HCT116 (cell line): Measurements from ENCODE around the gene COL18A1. TPM values are rescaled to one million over a fixed set of nuclear protein-coding genes. Genes with fewer than 3 reads are reported as not detected.

ENCODE experiments used
- ATAC-seq: fragments of 200-7000 bp; cut with Tn5 transposase; 2 replicates; pipeline ENCODE4 v1.9.1; 2020; ENCODE audit warnings: mild to moderate bottlenecking, moderate library complexity
- BruUV-seq: library from RNA; stranded (reverse); fragments of 400-500 nt; replicated peaks from 2 replicates; lab custom pipeline; 2021; lab: Mats Ljungman, UMichigan
- CTCF ChIA-PET: fragments of 300-600 bp; sonication (Branson Sonifier 250); formaldehyde crosslinking; loops from one replicate; lab custom pipeline; 2021; ENCODE audit warnings: antibody characterized with exemption; lab: Charles Lee
- POLR2A ChIA-PET: fragments of 300-600, 350-600 bp; sonication (Branson Sonifier 250); formaldehyde crosslinking; loops from one replicate; lab custom pipeline; 2021; ENCODE audit warnings: antibody characterized with exemption; lab: Charles Lee
- RAD21 ChIA-PET, 2 experiments: fragments of 300-600 bp; sonication (Branson Sonifier 250); formaldehyde crosslinking; loops; one replicate each; lab custom pipeline; 2023; ENCODE audit warnings: low total read pairs in 2 of 2; ENCODE audit not compliant: uncharacterized antibody in 2 of 2, unreplicated experiment in 2 of 2, low non-redundant PET in 1 of 2; lab: Charles Lee
- DNase-seq: peaks from one replicate; pipeline ENCODE4 v3.0.0-alpha.2; 2010; ENCODE audit warnings: low read depth, low spot score
- H2AFZ ChIP-seq: fragments of 200-600 bp; shearing (Covaris generic), sonication (generic); 2 replicates; pipeline ENCODE4 v1.6.1; 2017; ENCODE audit warnings: low read depth, mixed run types, mixed read lengths, antibody characterized with exemption, low read length; ENCODE audit not compliant: poor library complexity, severe bottlenecking
- H3K27ac ChIP-seq: 2 replicates; pipeline ENCODE4 v1.5.1; 2012; ENCODE audit warnings: low read depth, low read length
- H3K27me3 ChIP-seq: fragments of 200-600 bp; sonication (generic); 2 replicates; pipeline ENCODE4 v1.6.1; 2016; ENCODE audit warnings: mixed run types, low read length, mixed read lengths; ENCODE audit not compliant: insufficient read depth
- H3K36me3 ChIP-seq, 2 experiments: fragments of 200-500 bp in 1 of 2; fragments of 200-600 bp in 1 of 2; sonication (Bioruptor generic) in 1 of 2; sonication (generic) in 1 of 2; 2 replicates each; pipeline versions ENCODE4 v1.5.1 to v1.6.1; 2014 to 2016; ENCODE audit warnings: low read length in 2 of 2, inconsistent platforms in 1 of 2, mixed read lengths in 1 of 2, mixed run types in 1 of 2; ENCODE audit not compliant: insufficient read depth in 2 of 2, control insufficient read depth in 1 of 2
- H3K4me1 ChIP-seq, 2 experiments: fragments of 200-600 bp in 1 of 2; sonication (generic) in 1 of 2; 2 replicates each; pipeline versions ENCODE4 v1.5.1 to v1.6.1; 2012 to 2017; ENCODE audit warnings: low read length in 2 of 2, inconsistent platforms in 1 of 2, mild to moderate bottlenecking in 1 of 2, mixed read lengths in 1 of 2, mixed run types in 1 of 2, moderate library complexity in 1 of 2; ENCODE audit not compliant: insufficient read depth in 2 of 2, control insufficient read depth in 1 of 2
- H3K4me2 ChIP-seq: fragments of 200-600 bp; sonication (generic); 2 replicates; pipeline ENCODE4 v1.6.1; 2017; ENCODE audit warnings: mixed run types, low read length, mixed read lengths
- H3K4me3 ChIP-seq, 2 experiments: fragments of 200-600 bp in 1 of 2; sonication (generic) in 1 of 2; replicated peaks in 1 of 2; 2 replicates each; pipeline ENCODE4 v1.5.1; 2011 to 2016; ENCODE audit warnings: low read length in 2 of 2, control low read depth in 1 of 2, low read depth in 1 of 2, mild to moderate bottlenecking in 1 of 2, mixed read lengths in 1 of 2, mixed run types in 1 of 2
- H3K79me2 ChIP-seq: fragments of 200-600 bp; sonication (generic); 2 replicates; pipeline ENCODE4 v1.6.1; 2017; ENCODE audit warnings: mild to moderate bottlenecking, mixed run types, low read length, moderate library complexity, mixed read lengths; ENCODE audit not compliant: insufficient read depth
- H3K9ac ChIP-seq: fragments of 200-600 bp; sonication (generic); 2 replicates; pipeline ENCODE4 v1.6.1; 2016; ENCODE audit warnings: low read length, mixed read lengths
- H3K9me2 ChIP-seq: fragments of 200-600 bp; sonication (generic), shearing (Covaris generic); 2 replicates; pipeline ENCODE4 v1.6.1; 2017; ENCODE audit warnings: mixed run types, mild to moderate bottlenecking, moderate library complexity; ENCODE audit not compliant: insufficient read depth
- H3K9me3 ChIP-seq, 2 experiments: fragments of 200-500 bp in 1 of 2; fragments of 200-600 bp in 1 of 2; sonication (Bioruptor generic) in 1 of 2; sonication (generic) in 1 of 2; 2 replicates each; pipeline ENCODE4 v1.6.1; 2014 to 2017; ENCODE audit warnings: low read length in 2 of 2, mixed read lengths in 2 of 2, inconsistent platforms in 1 of 2, low read depth in 1 of 2, mild to moderate bottlenecking in 1 of 2, mixed run types in 1 of 2, moderate library complexity in 1 of 2; ENCODE audit not compliant: control insufficient read depth in 1 of 2, insufficient read depth in 1 of 2
- H4K20me1 ChIP-seq: fragments of 200-600 bp; sonication (generic), shearing (Covaris generic); 2 replicates; pipeline ENCODE4 v1.6.1; 2017; ENCODE audit warnings: mixed run types, mild to moderate bottlenecking, moderate library complexity; ENCODE audit not compliant: insufficient read depth
- EGR1 ChIP-seq: IDR thresholded peaks from 2 replicates; pipeline ENCODE4 v1.6.1; 2012; ENCODE audit warnings: low read depth
- EZH2phosphoT487 ChIP-seq: fragments of 200-600 bp; IDR thresholded peaks from 2 replicates; pipeline ENCODE4 v1.6.1; 2018; ENCODE audit warnings: antibody characterized with exemption, borderline replicate concordance
- FOSL1 ChIP-seq: IDR thresholded peaks from 2 replicates; pipeline ENCODE4 v1.6.1; 2012; ENCODE audit warnings: low read depth
- JUND ChIP-seq: IDR thresholded peaks from 2 replicates; pipeline ENCODE4 v1.6.1; 2012
- RAD21 ChIP-seq: IDR thresholded peaks from 2 replicates; pipeline ENCODE4 v1.6.1; 2012; ENCODE audit warnings: low read depth, mild to moderate bottlenecking
- SIN3A ChIP-seq: IDR thresholded peaks from 2 replicates; pipeline ENCODE4 v1.6.1; 2012; ENCODE audit warnings: low read depth
- SRF ChIP-seq: IDR thresholded peaks from 2 replicates; pipeline ENCODE4 v1.6.1; 2012; ENCODE audit warnings: low read depth
- ZFX ChIP-seq: fragments of 450-650 bp; IDR thresholded peaks from 2 replicates; pipeline ENCODE4 v1.6.1; 2017
- ZNF274 ChIP-seq: fragments of 200-500 bp; sonication (Bioruptor generic); IDR thresholded peaks from 2 replicates; pipeline ENCODE4 v1.6.1; 2014; ENCODE audit warnings: mild to moderate bottlenecking, low read depth, low read length, inconsistent platforms
- intact Hi-C: fragments of 100-400 bp; cut with micrococcal nuclease; formaldehyde crosslinking; loops from 2 replicates; pipeline ENCODE4 v1.10.0; 2022
- total RNA-seq: library from RNA; stranded (reverse); gene quantifications from one replicate; pipeline ENCODE4 v1.2.1, GENCODE V29; 2021; ENCODE audit not compliant: unreplicated experiment
- TF ChIP-seq, protein P1 (sequence below): IDR thresholded peaks from 2 replicates; pipeline ENCODE4 v1.6.1; 2012; ENCODE audit warnings: low read depth
- TF ChIP-seq, protein P2 (sequence below): IDR thresholded peaks from 2 replicates; pipeline ENCODE4 v1.6.1; 2011; ENCODE audit warnings: mild to moderate bottlenecking, low read length, moderate library complexity; ENCODE audit not compliant: insufficient replicate concordance; ENCODE audit errors: extremely low read depth

COL18A1 gene
- total RNA-seq, 1 experiment from 2014 or later = 59.5 TPM

DNA sequence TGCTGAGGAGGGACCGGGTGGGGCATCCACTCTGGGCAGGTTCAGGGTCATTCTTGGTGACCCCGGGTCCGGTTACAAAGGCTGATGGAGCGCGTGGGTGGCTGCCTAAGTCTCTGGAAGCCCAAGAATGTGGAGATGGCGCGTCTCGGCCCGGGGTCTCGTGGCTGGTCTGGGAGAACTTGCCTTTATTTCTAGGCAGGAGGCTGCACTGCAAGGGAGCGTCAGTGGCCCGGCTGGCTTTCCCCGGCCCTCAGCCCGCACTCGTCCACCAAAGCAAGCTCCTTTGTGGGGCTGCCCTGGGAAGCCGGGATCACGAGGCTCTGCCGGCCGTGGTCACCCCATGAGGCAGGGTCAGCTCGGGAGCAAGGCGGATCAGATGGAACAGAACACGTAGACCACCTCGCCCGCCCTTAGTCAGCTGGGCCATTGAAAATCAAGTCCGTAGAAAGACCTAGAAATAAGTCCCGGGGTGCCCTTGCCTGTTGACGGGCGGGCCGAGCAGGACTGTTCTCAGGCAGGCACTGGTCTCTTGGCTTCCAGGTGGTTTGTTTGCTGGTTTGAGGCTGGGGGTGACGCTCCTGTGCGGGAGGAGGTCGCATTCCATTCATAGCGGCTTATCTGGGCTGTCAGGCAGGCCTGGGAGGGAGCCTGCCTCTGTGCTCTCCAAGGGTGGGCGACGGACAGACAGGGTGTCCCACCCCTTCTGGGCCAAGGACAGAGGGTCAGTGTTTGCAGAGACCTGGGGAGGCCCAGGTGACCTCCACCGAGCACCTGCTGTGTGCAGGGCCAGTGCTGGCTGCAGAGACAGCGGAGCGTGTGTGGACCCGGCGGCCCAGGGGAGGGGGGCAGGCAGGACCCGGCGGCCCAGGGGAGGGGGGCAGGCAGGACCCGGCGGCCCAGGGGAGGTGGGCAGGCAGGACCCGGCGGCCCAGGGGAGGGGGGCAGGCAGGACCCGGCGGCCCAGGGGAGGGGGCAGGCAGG is 25.8 kb downstream of the COL18A1 start (continued):
- TF ChIP-seq EZH2phosphoT487 = no peak
- no peak for TF ChIP-seq EGR1
- no peak for TF ChIP-seq SRF
- TF ChIP-seq ZFX = no peak
- TF ChIP-seq, protein P1, sequence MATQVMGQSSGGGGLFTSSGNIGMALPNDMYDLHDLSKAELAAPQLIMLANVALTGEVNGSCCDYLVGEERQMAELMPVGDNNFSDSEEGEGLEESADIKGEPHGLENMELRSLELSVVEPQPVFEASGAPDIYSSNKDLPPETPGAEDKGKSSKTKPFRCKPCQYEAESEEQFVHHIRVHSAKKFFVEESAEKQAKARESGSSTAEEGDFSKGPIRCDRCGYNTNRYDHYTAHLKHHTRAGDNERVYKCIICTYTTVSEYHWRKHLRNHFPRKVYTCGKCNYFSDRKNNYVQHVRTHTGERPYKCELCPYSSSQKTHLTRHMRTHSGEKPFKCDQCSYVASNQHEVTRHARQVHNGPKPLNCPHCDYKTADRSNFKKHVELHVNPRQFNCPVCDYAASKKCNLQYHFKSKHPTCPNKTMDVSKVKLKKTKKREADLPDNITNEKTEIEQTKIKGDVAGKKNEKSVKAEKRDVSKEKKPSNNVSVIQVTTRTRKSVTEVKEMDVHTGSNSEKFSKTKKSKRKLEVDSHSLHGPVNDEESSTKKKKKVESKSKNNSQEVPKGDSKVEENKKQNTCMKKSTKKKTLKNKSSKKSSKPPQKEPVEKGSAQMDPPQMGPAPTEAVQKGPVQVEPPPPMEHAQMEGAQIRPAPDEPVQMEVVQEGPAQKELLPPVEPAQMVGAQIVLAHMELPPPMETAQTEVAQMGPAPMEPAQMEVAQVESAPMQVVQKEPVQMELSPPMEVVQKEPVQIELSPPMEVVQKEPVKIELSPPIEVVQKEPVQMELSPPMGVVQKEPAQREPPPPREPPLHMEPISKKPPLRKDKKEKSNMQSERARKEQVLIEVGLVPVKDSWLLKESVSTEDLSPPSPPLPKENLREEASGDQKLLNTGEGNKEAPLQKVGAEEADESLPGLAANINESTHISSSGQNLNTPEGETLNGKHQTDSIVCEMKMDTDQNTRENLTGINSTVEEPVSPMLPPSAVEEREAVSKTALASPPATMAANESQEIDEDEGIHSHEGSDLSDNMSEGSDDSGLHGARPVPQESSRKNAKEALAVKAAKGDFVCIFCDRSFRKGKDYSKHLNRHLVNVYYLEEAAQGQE = no peak
- TF ChIP-seq JUND = no peak

DNA sequence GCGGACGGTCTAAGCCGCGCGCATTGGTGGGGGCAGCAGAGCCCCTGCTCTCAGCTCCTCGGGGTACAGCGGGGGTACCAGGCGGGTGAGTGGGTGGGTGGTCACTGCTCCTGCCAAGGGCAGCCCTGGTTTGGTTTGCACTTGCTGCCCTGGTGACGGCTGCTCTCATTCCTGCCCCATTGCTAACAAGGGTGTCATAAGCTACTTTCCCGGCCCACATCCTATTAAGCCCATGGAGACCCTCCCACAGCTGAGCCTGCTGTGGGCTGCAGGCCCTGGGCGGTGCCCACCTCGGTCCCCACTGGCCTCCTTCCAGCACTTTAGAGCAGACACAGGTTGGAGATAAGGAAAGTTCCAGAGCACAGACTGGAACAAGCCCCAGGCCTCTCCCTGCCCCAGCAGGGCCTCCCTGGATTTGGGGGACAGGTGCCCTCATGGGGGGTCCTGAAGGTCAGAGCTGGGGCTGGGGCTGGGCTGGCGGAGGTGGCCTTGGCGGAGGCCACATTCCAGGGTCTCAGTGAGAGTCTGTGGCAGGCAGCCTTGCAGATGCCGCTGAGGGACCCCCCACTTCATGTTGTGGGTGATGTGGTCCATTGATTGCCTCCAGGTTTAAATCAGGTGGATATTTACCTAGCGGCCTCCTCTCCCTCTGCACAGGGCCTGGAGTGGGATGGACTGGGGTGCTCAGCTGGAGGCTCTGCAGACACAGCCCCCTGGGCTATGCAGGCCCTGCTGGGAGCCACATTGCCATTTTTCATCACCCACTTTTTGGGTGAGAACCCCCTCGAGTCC is 27.0 kb downstream of the COL18A1 start:
- H3K9me3 ChIP-seq = no peaks in the 10 kb centered on the region
- no peak overlapping the region for H3K9ac ChIP-seq
- no peak overlapping the region for H2AFZ ChIP-seq
- intact Hi-C loops = loop anchor here (2.0 kb wide), 1 partner anchor 291 kb away; no protein-coding TSS in a partner anchor
- BruUV-seq = no TSS peak
- peaks cover 28% of the 10 kb centered on the region; the same call in 1 of the 2 replicates for H3K79me2 ChIP-seq
- H3K4me1 ChIP-seq = peaks cover 35 to 53% of the 10 kb centered on the region in 2 experiments
- ChIA-PET RAD21 (no interaction called here), POLR2A (no interaction called here), CTCF (no interaction called here)
- H3K4me3 ChIP-seq = no peak overlapping the region
- no peaks in the 10 kb centered on the region for H4K20me1 ChIP-seq
- H3K27me3 ChIP-seq = no peaks in the 10 kb centered on the region
- ATAC-seq (no peak), DNase-seq (no peak)
- TF ChIP-seq, protein P2, sequence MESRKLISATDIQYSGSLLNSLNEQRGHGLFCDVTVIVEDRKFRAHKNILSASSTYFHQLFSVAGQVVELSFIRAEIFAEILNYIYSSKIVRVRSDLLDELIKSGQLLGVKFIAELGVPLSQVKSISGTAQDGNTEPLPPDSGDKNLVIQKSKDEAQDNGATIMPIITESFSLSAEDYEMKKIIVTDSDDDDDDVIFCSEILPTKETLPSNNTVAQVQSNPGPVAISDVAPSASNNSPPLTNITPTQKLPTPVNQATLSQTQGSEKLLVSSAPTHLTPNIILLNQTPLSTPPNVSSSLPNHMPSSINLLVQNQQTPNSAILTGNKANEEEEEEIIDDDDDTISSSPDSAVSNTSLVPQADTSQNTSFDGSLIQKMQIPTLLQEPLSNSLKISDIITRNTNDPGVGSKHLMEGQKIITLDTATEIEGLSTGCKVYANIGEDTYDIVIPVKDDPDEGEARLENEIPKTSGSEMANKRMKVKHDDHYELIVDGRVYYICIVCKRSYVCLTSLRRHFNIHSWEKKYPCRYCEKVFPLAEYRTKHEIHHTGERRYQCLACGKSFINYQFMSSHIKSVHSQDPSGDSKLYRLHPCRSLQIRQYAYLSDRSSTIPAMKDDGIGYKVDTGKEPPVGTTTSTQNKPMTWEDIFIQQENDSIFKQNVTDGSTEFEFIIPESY = no peak
- TF ChIP-seq SRF (no peak), FOSL1 (no peak), RAD21 (no peak), ZNF274 (no peak), SIN3A (no peak)
- H3K4me2 ChIP-seq = no peak overlapping the region
- H3K27ac ChIP-seq = no peak overlapping the region
- no peaks in the 10 kb centered on the region for H3K9me2 ChIP-seq
- H3K36me3 ChIP-seq = 0 out of 4 replicates have a peak, but pooled peaks cover 0 to 5% of the 10 kb centered on the region in 2 experiments
